Measurements from ENCODE around the gene DYSF.

DNA sequence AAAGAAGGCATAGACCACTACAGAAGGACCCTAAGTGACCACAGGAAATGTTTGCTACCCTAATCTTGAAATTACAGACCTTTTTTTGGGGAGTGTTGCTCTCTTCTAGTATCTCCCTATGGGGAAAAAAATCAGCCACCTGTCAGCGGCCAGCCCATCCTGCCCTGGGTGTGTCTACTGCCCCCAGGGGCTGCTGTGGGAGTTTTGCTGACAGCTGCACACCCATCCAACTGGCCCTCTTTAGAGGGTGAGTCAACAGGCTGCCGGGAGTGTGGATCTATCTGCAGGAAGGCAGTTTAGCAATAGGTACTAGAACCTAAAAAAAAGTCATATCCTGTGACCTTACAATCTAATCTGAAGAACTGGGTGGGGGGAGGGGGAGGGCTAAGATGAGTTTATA lies 796 bp upstream of the DYSF start:
- no peak for TF ChIP-seq REST (IDR thresholded peaks at IDR 0.05; ENCODE audit: low read depth, low read length)
- no peak; the same call in 1 of the 2 replicates for TF ChIP-seq CTCF (IDR thresholded peaks at IDR 0.05)
- TF ChIP-seq MXI1 (IDR thresholded peaks at IDR 0.05; ENCODE audit: low read depth, low read length): no peak
- TF ChIP-seq ELF1 (IDR thresholded peaks at IDR 0.05): no peak
- TF ChIP-seq EP300 (IDR thresholded peaks at IDR 0.05; ENCODE audit: borderline replicate concordance in 1 of 2, low read depth in 1 of 2, low read length in 1 of 2): no peak
- no peak for TF ChIP-seq FOSL2 (IDR thresholded peaks at IDR 0.05; ENCODE audit: borderline replicate concordance, low read depth)
- TF ChIP-seq CHD2 (IDR thresholded peaks at IDR 0.05; ENCODE audit: low read length, partially characterized antibody): no peak
